Kidney (tissue), 14 donors: ENCODE results near the gene NF1. TPM values are rescaled to one million over a fixed set of nuclear protein-coding genes. Genes with fewer than 3 reads are reported as not detected.

Source experiments
- DNase-seq, 5 donors: peaks; one replicate each; pipeline ENCODE4 v3.0.0-alpha.2; 2013 to 2020
- FAIRE-seq: peaks from 2 replicates; lab custom pipeline; 2012; peaks lifted over from hg19 to GRCh38; lab: Jason Lieb, UNC
- H3K27ac ChIP-seq, 2 donors: one replicate each; pipeline ENCODE4 v1.7.0; 2013; ENCODE audit warnings: low read depth in 2 of 2, low read length in 2 of 2, inconsistent platforms in 1 of 2
- H3K27me3 ChIP-seq: one replicate; pipeline ENCODE4 v1.7.1; 2013; ENCODE audit warnings: low read length, inconsistent platforms; ENCODE audit not compliant: control insufficient read depth, insufficient read depth
- H3K36me3 ChIP-seq, 3 donors: one replicate each; pipeline versions ENCODE4 v1.7.0 to v1.7.1; 2013; ENCODE audit warnings: low read length in 3 of 3, control low read depth in 1 of 3, inconsistent platforms in 1 of 3; ENCODE audit not compliant: insufficient read depth in 3 of 3, control insufficient read depth in 2 of 3
- H3K4me1 ChIP-seq, 3 donors: one replicate each; pipeline versions ENCODE4 v1.7.0 to v1.7.1; 2013; ENCODE audit warnings: low read length in 3 of 3, inconsistent platforms in 1 of 3, low read depth in 1 of 3; ENCODE audit not compliant: control insufficient read depth in 2 of 3, insufficient read depth in 2 of 3
- H3K4me3 ChIP-seq, 3 donors: one replicate each; pipeline versions ENCODE4 v1.7.0 to v1.8.1; 2013; ENCODE audit warnings: low read length in 3 of 3, control low read depth in 1 of 3, inconsistent platforms in 1 of 3
- H3K9ac ChIP-seq, 3 donors: one replicate each; pipeline versions ENCODE4 v1.7.0 to v1.7.1; 2013; ENCODE audit warnings: low read length in 3 of 3, control low read depth in 1 of 3, inconsistent platforms in 1 of 3
- H3K9me3 ChIP-seq, 3 donors: one replicate each; pipeline versions ENCODE4 v1.7.0 to v1.7.1; 2013; ENCODE audit warnings: low read length in 3 of 3, control low read depth in 1 of 3, inconsistent platforms in 1 of 3; ENCODE audit not compliant: control insufficient read depth in 2 of 3, insufficient read depth in 1 of 3
- CTCF ChIP-seq: IDR thresholded peaks from 3 replicates; pipeline ENCODE4 v1.5.1; 2012; ENCODE audit warnings: mild to moderate bottlenecking, moderate library complexity, borderline replicate concordance; ENCODE audit not compliant: insufficient read depth; ENCODE audit errors: extremely low read depth
- intact Hi-C: fragments of 100-400 bp; cut with DNase I; formaldehyde crosslinking; loops from one replicate; pipeline ENCODE4 v1.11.1; 2022
- polyA plus RNA-seq: library from polyadenylated mRNA; stranded (reverse); fragments of 350-450 nt; fragmentation: Illumina TruSeq; extraction: RNeasy Lipid Tissue Mini Kit (QIAGEN cat#74804); gene quantifications from one replicate; pipeline ENCODE4 v1.2.3, GENCODE V29; 2014; ENCODE audit warnings: low read depth, low replicate concordance; ENCODE audit not compliant: insufficient read depth
- total RNA-seq: library from RNA; stranded (reverse); fragmentation: NEBNext Ultra II Directional; extraction: Animal tissue kit (Norgen Biotek cat#: 25700); gene quantifications from one replicate; pipeline ENCODE4 v1.2.1, GENCODE V29; 2021
- donor health status: control.
- donor health status: control.
- donor health status: control.
- donor health status: control.
- donor health status: control.
- donor health status: DM: yes; HTN: yes; CAD: no.
- donor health status: Normal renal cell carcinoma (clear cell type).

The NF1 gene
- total and polyA plus RNA-seq, 2 donors from 2014 or later, result 7.8 to 61.3 TPM

- DNase-seq, result no peak
- no peak for FAIRE-seq
- Histone ChIP-seq H3K9ac (no peak overlapping the region), H3K27ac (no peak overlapping the region), H3K27me3 (no peaks in the 10 kb centered on the region), H3K4me3 (no peak overlapping the region), H3K4me1 (no peaks in the 10 kb centered on the region), H3K36me3 (peaks cover 0 to 3% (median 0%) of the 10 kb centered on the region in 3 donors), H3K9me3 (no peaks in the 10 kb centered on the region)
- TF ChIP-seq CTCF, result no peak
- intact Hi-C loops, result no loop called here
These were observed 68.5 kb downstream of the NF1 start for GRCh38 chr17:31163091-31163781.

- H3K9me3 ChIP-seq, result no peaks in the 10 kb centered on the region
- FAIRE-seq, result no peak
- H3K4me3 ChIP-seq, result no peak overlapping the region
- no peak for DNase-seq
- H3K4me1 ChIP-seq, result no peaks in the 10 kb centered on the region
- no peak overlapping the region for H3K27ac ChIP-seq
- no peaks in the 10 kb centered on the region for H3K36me3 ChIP-seq
- no peak for TF ChIP-seq CTCF
- no peaks in the 10 kb centered on the region for H3K27me3 ChIP-seq
- intact Hi-C loops, result no loop called here
- H3K9ac ChIP-seq, result no peak overlapping the region
These were observed 72.3 kb downstream of the NF1 start for GRCh38 chr17:31167111-31167510.

- DNase-seq (no peak), FAIRE-seq (no peak)
- H3K9ac ChIP-seq, result no peak overlapping the region
- no peaks in the 10 kb centered on the region for H3K9me3 ChIP-seq
- no peak overlapping the region for H3K27ac ChIP-seq
- intact Hi-C loops, result no loop called here
- no peaks in the 10 kb centered on the region for H3K4me1 ChIP-seq
- no peaks in the 10 kb centered on the region for H3K27me3 ChIP-seq
- no peak for TF ChIP-seq CTCF
- no peaks in the 10 kb centered on the region for H3K36me3 ChIP-seq
- H3K4me3 ChIP-seq, result no peak overlapping the region
These were observed 76.9 kb downstream of the NF1 start for GRCh38 chr17:31171701-31172100.
